Myocyte (in vitro differentiated cells): ENCODE data around the gene DSTN. TPM values are rescaled to one million over a fixed set of nuclear protein-coding genes. Genes with fewer than 3 reads are reported as not detected.

Experiments
- DNase-seq: peaks from one replicate; pipeline ENCODE4 v3.0.0-alpha.2; 2012; ENCODE audit warnings: low read depth
- total RNA-seq: library from RNA; depleted of rRNA; stranded (reverse); fragments of >200 nt; gene quantifications from 2 replicates; pipeline ENCODE4 v1.2.3, GENCODE V29; 2014

Gene DSTN
- total RNA-seq, 1 donor from 2014 or later = 482 TPM

GRCh38 chr20:17636523-17637412, 66.9 kb downstream of the DSTN start:
- DNase-seq = peak; percentile 46

GRCh38 chr20:17637413-17637780, 67.5 kb downstream of the DSTN start:
- DNase-seq = no peak

GRCh38 chr20:17637985-17638640, 68.2 kb downstream of the DSTN start:
- no peak for DNase-seq

GRCh38 chr20:17638835-17639407, 69.0 kb downstream of the DSTN start:
- no peak for DNase-seq

- DNase-seq = no peak
These were observed 70.4 kb downstream of the DSTN start for GRCh38 chr20:17640146-17640874.

GRCh38 chr20:17640875-17641378, 71.1 kb downstream of the DSTN start:
- DNase-seq = no peak

GRCh38 chr20:17641520-17641964, 71.7 kb downstream of the DSTN start:
- no peak for DNase-seq

GRCh38 chr20:17641993-17642392, 72.1 kb downstream of the DSTN start:
- no peak for DNase-seq

GRCh38 chr20:17642404-17643269, 72.8 kb downstream of the DSTN start:
- DNase-seq = no peak

GRCh38 chr20:17643531-17644188, 73.8 kb downstream of the DSTN start:
- peak; percentile 47 for DNase-seq

GRCh38 chr20:17644451-17644850, 74.6 kb downstream of the DSTN start:
- no peak for DNase-seq

- DNase-seq = no peak
These were observed 75.1 kb downstream of the DSTN start for GRCh38 chr20:17645010-17645409.

GRCh38 chr20:17645546-17646208, 75.8 kb downstream of the DSTN start:
- DNase-seq = no peak

- no peak for DNase-seq
These were observed 76.5 kb downstream of the DSTN start for GRCh38 chr20:17646209-17646960.

GRCh38 chr20:17646961-17647301, 77.1 kb downstream of the DSTN start:
- peak; percentile 60 for DNase-seq

GRCh38 chr20:17647391-17648314, 77.8 kb downstream of the DSTN start:
- no peak for DNase-seq

GRCh38 chr20:17648315-17648646, 78.4 kb downstream of the DSTN start:
- peak; percentile 44 for DNase-seq
